Measurements from ENCODE around the gene NEU4.
"Not testable (repeated sequence)": the region's sequence is repeated elsewhere in the genome, so short reads cannot be mapped to it uniquely, and the experiment has no call there.

The NEU4 gene

DNA sequence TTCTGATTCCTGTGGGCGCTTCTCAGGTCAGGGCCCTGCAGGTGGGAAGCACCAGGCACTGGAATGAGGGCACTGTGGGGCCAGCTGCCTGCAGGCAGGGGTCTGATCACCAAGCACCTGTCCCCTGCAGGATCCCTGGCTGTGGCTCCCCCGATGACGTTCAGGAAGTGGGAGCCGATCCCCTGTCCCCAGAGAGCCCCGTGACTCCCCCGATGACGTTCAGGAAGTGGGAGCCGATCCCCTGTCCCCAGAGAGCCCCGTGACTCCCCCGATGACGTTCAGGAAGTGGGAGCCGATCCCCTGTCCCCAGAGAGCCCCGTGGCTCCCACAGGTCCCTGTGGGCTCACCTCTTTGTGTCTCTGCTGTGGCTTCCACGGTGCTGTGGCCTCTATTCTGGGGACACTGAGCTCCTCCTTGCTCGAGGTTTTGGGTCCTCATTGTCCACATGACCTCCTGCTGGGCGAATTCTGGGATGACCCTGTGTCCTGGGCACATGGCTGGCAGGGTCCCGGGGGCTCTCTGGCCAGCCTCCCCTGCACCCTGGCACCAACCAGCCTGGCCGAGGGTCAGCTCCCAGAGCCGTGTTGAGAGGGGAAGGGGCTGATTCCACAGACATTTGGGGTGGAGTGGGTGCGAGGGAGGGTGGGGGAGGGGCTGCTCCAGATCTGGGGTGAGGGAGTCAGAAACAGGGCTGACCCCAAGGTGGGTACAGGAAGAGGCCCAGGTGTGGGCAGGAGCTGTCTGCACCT lies 4.8 kb downstream of the NEU4 start:
- DNase-seq (ENCODE audit: low read depth) = no peak

- DNase-seq (ENCODE audit: low read depth) = no peak
Observed at GRCh38 chr2:241814393-241814642, 5.3 kb downstream of the NEU4 start.

DNA sequence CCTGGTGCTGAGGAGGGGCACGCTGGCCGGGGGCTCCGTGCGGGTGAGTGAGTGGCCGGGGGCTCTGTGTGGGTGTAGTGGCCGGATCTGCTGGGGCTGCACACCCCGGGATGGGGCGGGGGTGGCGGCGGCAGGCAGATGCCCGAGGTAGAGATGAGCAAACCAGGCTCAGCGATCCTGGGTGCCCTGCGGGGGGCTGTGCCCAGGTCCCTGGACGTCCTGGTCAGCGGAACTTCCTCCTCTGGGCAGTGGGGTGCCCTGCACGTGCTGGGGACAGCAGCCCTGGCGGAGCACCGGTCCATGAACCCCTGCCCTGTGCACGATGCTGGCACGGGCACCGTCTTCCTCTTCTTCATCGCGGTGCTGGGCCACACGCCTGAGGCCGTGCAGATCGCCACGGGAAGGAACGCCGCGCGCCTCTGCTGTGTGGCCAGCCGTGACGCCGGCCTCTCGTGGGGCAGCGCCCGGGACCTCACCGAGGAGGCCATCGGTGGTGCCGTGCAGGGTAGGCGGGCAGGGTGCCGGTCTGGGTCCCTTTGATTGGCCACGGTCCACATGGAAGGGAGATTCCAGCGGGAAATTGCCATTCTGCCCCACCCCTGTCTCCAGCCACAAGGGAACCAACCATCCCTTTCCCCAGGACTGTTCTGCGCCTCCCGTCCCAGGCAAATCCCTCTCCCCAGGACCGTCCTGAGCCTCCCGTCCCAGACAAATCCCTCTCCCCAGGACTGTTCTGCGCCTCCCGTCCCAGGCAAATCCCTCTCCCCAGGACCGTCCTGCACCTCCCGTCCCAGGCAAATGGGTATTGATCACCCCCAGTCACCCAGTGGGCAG lies 5.9 kb downstream of the NEU4 start:
- no peak for DNase-seq (ENCODE audit: low read depth)

- no peak for DNase-seq (ENCODE audit: low read depth)
Observed at GRCh38 chr2:241815477-241816430, 6.8 kb downstream of the NEU4 start.

DNA sequence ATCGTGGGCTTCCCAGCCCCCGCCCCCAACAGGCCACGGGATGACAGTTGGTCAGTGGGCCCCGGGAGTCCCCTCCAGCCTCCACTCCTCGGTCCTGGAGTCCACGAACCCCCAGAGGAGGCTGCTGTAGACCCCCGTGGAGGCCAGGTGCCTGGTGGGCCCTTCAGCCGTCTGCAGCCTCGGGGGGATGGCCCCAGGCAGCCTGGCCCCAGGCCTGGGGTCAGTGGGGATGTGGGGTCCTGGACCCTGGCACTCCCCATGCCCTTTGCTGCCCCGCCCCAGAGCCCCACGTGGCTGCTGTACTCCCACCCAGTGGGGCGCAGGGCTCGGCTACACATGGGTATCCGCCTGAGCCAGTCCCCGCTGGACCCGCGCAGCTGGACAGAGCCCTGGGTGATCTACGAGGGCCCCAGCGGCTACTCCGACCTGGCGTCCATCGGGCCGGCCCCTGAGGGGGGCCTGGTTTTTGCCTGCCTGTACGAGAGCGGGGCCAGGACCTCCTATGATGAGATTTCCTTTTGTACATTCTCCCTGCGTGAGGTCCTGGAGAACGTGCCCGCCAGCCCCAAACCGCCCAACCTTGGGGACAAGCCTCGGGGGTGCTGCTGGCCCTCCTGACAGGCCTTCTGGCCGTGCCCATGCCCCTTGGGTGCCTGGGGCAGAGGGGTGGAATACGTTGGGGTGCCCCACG lies 7.6 kb downstream of the NEU4 start:
- DNase-seq (ENCODE audit: low read depth) = no peak

GRCh38 chr2:241817126-241817820 lies 8.3 kb downstream of the NEU4 start:
- DNase-seq (ENCODE audit: low read depth) = no peak

DNA sequence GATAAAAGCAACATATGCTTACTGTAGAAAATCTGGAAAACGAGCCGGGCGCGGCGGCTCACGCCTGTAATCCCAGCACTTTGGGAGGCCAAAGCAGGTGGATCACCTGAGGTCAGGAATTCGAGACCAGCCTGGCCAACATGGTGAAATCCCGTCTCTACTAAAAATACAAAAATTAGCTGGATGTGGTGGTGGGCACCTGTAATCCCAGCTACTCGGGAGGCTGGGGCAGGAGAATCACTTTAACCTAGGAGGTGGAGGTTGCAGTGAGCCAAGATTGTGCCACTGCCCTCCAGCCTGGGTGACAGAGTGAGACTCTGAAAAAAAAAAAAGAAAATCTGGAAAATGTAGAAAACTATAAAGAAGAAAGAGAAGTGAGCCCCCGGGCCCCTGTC lies 8.8 kb downstream of the NEU4 start:
- not testable (repeated sequence) for DNase-seq (ENCODE audit: low read depth)

- DNase-seq (ENCODE audit: low read depth) = no peak
Observed at GRCh38 chr2:241818229-241818942, 9.4 kb downstream of the NEU4 start.

GRCh38 chr2:241818943-241819270 lies 9.9 kb downstream of the NEU4 start:
- no peak for DNase-seq (ENCODE audit: low read depth)

- not testable (repeated sequence) for DNase-seq (ENCODE audit: low read depth)
Observed at GRCh38 chr2:241819947-241820624, 11.1 kb downstream of the NEU4 start.

DNA sequence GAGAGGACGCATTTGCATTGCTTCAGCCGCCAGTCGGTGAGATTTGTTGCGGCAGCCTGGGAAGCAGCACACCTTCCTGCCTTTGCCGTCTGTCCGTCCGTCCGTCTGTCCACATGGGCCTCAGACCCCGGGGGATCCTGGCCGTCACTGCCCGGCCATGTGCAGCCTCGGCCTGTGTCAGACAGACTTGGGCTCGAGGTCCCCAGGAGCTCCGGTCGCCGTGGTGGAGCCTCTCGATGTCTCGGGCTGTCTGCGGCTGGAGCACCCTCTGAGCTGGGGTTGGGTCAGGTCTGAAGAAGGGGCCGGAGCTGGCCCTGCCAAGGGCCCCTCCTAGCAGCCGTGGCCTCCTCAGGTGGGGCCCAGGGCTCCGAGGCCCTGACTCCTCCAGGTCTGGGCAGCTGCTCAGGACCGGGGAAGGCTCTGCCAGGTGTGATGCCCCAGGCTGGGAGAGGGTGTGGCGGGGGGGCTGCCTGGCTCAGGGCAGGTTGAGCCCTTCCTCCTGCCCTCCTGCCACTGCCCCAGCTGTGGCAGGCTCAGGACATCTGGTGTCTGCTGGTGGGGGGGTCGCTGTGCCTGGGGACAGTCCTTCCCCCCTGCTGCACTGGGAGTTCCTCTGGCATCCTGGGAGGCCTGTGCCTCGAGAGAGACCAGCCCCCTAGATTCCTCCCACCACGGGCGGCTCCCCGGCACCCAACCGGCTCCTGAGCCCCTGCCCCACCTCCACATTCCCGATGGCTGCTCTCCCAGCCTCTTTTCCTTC lies 11.8 kb downstream of the NEU4 start:
- DNase-seq (ENCODE audit: low read depth) = no peak

- no peak for DNase-seq (ENCODE audit: low read depth)
Observed at GRCh38 chr2:241821460-241822263, 12.7 kb downstream of the NEU4 start.

DNA sequence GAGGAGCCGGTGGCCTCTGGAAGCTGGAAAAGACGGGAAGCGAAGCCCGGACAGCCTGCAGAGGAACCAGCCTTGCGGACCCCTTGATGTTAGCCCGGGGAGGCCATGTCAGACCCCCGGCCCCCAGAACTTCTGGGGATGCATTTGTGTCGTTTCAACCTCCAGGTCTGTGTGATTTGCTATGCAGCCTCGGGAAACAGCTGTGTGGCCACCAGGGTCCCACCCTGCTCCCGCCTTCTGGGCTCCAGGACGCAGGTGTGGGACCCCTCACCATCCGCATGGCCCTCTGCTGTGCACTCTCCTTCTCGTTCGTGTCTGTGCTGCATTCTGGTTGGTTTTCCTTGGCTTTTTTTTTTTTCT lies 13.3 kb downstream of the NEU4 start:
- no peak for DNase-seq (ENCODE audit: low read depth)

DNA sequence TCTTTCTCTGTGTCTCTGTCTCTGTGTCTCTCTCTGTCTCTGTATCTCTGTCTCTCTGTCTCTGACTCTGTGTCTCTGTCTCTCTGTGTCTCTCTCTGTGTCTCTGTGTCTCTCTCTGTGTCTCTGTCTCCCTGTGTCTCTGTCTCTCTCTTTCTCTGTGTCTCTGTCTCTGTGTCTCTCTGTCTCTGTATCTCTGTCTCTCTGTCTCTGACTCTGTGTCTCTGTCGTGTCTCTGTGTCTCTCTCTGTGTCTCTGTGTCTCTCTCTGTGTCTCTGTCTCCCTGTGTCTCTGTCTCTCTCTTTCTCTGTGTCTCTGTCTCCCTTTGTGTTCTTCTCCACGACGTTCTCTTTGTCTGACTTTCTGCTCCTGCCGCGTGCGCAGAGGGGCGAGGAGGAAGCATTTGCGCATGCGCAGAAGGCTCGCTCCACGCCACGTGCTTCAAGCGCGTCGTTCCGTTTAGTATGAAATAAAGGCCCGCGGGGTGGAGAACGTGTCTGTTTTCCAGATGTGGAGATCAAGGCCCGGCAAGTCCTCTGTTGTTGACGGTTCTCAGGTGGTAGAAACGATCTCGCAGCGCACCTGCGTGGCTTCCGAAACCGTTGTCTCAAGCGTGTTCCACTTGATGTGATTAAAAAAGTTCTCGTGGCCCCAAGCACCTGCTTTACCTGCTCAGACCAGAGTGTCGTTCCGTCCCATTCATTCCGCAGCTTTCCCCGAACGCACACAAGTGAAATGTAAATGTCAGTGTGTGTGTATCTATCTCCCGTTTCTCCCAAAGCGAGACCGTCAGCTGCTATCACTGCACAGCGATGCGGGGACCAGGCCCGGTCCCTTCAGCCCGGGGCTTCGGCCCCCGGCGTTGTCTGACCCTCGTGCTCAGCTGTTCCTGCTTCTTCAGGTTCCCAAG lies 14.8 kb downstream of the NEU4 start:
- DNase-seq (ENCODE audit: low read depth) = not testable (repeated sequence)

DNA sequence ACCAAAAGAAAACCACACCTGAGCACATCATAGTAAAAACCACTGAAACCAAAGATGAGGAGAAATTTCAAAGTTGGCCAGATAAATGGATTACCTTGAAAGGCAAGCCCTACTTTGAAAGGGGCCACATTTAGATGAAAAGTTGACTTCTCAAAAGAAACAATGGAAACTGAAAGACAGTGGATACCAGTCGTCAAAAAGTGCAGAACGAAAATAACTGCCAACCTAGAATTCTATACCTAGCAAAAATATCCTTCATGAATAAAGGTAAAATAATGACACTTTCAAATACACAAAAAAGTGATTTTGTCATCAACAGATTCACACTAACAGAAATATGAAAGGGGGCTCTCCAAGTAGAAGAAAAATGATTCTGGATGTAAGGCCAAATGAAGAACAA lies 18.4 kb downstream of the NEU4 start:
- DNase-seq (ENCODE audit: low read depth) = no peak

DNA sequence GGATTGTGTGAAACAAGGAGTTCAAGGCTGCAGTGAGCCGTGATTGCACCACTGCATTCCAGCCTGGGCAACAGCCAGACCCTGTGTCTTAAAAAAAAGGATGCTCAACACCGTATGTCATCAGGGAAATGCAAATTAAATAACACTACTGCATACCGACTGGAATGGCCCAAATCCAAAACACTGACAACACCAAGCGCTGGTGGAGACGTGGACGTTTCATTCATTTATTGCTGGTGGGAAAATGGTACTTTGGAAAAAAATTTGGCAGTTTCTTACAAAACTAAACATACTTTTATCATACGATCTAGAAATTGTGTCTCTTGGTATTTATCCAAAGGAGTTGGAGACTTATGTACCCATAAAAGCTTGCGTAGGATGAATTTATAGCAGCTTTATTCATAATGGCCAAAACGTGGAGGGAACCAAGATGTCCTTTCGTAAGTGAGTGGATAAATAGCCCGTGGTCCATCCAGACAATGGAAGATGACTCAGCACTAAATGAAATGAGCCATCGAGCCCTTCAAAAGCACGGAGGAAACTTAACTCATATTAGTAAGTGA lies 24.2 kb downstream of the NEU4 start:
- DNase-seq (ENCODE audit: low read depth) = peak; percentile 97

Measured in EH (cell line).